Measurements from ENCODE around the gene GLCE.
"Not testable (repeated sequence)": the region's sequence is repeated elsewhere in the genome, so short reads cannot be mapped to it uniquely, and the experiment has no call there.

GLCE gene

DNA sequence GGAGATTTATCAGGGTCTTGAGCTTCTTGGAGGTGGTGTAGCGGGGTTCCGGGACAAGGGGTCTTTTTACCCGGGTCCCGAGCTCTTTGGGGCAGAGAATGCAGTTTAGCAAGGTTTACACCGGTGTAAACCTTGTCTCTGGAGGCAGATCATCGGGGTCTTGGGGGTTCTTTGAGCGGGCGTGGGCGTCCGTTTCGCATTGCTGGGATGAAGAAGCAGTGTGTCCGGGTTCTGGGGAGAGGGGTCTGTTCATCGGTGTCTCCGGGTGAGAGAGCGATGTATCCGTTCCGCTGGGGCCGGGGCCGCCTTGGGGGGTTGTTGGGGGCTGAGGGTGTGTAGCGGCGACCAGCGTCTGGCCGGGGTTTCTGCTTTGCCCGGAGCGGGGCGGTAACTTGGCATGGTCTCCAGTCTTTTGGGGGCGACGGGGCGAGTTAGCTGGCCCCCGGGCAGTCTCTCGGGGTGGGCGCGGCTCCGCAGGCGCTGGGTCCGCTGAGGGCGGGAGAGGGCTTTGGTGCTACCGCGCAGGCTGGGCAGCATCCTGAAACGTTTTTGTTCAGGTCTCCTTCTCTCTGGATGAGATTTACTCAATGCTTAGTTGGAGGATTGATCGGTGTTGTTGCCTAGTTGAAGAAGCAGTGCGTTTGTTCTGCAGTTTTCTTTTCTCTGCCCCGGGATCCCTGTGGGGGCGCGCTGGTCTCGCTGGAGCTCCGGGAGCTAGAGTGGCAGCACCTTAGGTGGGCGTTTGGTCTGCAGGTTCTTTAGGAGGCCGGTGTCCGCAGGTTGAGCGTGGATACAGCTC lies 843 bp downstream of the GLCE start:
- no peak for DNase-seq

- no peak for DNase-seq
These were observed 1.4 kb downstream of the GLCE start for GRCh38 chr15:69161878-69162213.

DNA sequence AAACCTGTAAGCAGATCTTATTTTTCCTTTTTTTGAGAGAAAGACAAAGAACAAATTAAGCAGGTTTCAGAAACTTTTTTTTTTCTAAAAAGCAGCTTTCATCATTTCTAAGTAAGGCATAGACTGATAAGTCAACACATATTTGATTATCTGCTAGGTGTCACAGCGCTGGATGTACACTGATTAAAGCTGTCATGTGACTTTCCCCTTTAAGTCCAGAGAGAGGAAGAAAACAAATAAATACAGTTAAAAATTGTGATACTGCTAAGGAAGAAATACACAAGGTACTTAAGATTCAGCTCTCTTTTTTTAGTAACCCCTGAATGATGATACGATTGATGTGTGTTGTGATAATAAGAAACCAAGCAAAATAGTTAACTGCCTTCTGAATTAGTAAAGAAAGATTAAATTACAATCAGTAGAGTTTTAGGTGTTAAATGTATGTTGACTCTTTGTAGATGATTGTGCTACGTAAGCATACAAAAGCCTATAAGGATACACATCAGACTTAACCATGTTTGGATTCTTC lies 2.8 kb downstream of the GLCE start:
- no peak for DNase-seq

GRCh38 chr15:69164807-69165636 lies 4.6 kb downstream of the GLCE start:
- no peak for DNase-seq

- no peak for DNase-seq
These were observed 5.2 kb downstream of the GLCE start for GRCh38 chr15:69165637-69166025.

- DNase-seq, result no peak
These were observed 6.9 kb downstream of the GLCE start for GRCh38 chr15:69167218-69167846.

GRCh38 chr15:69168361-69168760 lies 7.9 kb downstream of the GLCE start:
- not testable (repeated sequence) for DNase-seq

DNA sequence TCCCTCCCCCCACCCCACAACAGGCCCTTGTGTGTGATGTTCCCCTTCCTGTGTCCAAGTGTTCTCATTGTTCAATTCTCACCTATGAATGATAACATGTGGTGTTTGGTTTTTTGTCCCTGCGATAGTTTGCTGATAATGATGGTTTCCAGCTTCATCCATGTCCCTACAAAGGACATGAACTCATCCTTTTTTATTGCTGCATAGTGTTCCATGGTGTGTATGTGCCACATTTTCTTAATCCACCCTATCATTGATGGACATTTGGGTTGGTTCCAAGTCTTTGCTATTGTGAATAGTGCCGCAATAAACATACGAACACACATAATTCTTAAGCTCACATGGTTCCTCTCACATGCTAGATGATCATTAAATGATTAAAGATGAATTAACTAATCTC lies 9.1 kb downstream of the GLCE start:
- DNase-seq, result not testable (repeated sequence)

DNA sequence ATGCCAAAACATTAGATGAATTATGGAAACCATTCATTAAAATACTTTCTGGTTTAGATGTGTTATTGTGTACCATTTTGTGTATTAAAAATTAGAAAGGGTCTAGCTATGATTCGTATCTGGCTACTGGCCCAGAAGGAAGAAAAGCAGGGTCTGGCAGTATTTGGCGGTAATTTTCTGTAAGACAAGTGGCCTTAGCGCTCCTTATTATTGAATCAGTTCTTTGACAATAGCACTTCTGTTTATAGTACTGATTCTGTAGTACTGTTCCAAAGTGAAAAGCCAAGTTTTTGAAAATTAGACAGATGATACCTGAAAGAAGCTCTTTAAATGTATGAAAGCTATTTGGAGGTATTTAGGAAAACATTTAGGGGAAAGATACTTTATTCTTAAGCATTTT lies 10.2 kb downstream of the GLCE start:
- no peak for DNase-seq

DNA sequence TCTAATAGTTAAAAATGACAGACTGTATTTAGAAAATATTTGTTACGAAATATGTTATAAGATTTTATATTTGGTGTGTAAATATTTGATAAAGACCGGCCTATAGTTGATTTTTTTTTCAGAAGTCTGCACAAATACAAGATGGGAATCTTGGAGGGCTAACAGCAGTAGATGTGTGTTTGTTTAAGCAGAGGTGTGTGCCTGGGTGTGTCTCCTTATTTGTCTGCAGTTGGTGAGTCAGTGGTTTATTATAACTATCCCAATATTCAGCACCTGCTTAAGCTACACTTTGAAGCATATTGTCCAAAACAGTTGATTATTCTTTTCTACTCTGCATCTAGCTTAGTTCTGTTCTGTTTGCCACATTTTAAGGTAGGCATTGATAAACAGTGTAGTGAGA lies 12.4 kb downstream of the GLCE start:
- no peak for DNase-seq

- no peak for DNase-seq
These were observed 15.1 kb downstream of the GLCE start for GRCh38 chr15:69175536-69175935.

GRCh38 chr15:69181424-69181823 lies 21.0 kb downstream of the GLCE start:
- DNase-seq, result no peak

GRCh38 chr15:69185216-69185615 lies 24.8 kb downstream of the GLCE start:
- DNase-seq, result no peak

- no peak for DNase-seq
These were observed 25.3 kb downstream of the GLCE start for GRCh38 chr15:69185706-69186105.

DNA sequence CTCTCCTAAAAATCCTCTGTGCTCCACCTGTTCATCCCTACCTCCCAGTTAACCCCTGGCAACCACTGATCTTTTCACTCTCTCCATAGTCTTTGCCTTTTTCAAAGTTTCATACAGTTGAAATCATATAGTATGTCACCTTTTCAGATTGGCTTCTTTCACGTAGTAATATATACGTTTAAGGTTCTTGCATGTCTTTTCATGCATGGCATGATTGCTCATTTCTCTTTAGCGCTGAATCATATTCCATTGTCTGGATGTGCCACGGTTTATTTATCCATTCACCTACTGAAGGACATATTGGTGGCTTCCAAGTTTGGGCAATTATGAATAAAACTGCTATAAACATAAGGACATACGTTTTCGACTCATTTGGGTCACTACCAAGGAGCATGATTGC lies 28.7 kb downstream of the GLCE start:
- no peak for DNase-seq

DNA sequence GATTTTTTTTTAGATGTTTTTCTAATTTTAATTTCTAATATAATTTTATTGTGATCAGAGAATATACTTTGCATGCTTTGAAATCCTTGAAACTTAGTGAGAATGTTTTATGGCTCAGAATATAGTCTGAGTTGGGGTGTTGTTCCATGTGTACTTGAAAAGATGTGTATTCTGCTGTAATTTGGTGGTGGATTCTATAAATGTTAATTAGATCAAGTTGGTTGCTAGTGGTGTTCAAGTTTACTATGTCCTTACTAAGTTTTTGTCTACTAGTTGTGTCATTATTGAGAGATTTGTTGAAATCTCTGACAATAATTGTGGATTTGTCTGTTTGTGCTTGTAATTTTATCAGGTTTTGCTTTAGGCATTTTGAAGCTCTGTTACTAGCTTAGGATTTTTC lies 29.7 kb downstream of the GLCE start:
- no peak for DNase-seq

DNA sequence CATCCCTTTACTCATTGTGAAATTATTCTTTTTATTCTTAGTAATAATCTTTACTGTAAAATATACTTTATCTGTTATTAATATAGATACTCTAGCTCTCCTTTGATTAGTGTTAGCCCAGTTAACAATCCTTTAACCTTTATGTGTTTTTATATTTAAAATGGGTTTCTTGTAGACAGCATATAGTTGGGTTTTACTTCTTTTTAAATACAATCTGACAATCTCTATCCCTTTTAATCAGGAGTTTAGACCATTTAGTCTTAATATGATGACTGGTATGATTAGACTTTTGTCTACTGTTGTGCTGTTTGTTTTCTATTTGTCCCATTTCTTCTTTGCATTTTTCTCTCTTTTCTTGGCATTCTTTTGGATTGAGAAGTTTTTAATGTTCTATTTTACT lies 30.1 kb downstream of the GLCE start:
- DNase-seq, result no peak

DNA sequence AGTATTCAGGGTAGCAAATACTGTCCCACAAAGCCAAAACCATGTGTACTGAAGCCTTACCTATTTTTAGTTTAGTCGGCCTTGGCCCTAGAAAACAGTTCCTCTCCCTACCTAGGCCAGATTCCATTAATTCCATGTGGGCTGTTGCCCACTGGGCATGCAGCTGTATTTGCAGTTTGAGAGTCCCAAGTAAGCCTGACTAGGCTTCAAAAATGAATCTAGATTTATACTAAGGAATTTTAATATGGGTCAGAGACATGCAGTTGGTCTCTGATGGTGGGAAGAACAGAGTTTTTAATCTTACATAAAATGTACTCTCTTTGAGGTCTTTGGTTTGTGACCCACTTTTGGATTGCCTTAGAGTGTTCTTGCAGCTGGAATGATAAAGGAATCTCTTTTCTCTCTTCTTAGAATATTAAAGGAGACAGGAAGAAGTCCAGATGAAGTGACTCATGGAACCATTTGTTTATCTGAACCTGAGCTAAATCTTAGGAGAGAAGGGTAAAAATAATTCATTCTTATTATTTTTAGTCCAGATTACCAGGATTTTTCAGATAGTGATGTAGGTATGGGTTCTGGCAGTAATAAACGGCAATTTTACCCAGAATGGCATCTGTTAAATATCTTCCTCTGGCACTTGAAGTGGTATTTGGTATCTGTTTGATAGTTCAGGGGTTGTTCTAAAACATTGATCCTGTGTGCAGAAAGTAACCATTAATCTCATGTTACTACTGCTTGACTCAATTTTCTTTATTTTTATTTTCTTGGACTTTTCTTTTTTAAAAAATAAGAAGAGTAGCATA lies 33.8 kb downstream of the GLCE start:
- DNase-seq, result no peak

GRCh38 chr15:69194854-69195253 lies 34.4 kb downstream of the GLCE start:
- DNase-seq, result no peak

DNA sequence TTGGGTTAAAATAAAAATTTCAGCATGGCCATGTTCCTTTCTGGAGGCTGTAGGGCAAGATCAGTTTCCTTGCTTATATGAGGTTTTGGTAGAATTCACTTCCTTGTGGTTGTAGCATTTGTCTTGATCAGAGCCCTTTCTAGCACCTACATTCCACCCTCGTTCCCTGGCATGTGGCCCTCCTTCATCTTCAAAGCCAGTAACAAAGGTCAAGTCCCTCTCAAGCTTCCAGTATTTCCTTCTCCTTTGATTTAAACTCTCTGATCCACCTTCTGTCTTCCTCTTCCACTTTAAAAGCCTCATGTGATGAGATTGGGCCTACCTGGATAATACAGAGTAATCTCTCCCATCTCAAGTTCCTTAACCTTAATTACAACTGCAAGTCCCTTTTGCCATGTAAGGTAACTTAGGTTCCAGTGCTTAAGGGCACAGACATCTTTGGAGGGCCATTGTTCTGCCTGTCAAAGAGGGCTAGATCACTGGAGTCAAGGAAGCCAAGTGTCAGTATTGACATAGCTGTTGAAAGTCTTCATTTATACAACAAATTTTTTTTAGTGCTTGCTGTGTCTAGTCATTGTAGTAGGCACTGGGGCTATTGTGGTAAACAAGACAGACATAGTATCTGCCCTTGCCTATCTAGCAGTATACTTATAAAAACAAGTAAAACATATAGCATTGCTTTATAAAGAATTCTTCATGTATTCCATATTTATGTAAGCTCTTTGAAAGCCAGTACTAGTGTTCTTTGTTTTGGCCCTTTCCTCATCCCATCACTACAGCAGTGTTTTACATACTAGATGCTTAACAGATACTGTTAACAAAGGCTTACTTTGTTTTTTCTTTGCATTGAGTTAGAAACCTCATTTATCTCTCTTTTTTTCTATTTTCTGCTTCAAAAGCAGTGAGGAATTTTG lies 40.7 kb downstream of the GLCE start:
- DNase-seq, result no peak

- no peak for DNase-seq
These were observed 45.6 kb downstream of the GLCE start for GRCh38 chr15:69206079-69206478.

- DNase-seq, result no peak
These were observed 49.2 kb downstream of the GLCE start for GRCh38 chr15:69209661-69210060.
